ENCODE results near the gene PAQR4.

PAQR4 gene

GRCh38 chr16:2953706-2954627, 15.2 kb upstream of the PAQR4 start:
- H3K9me3 Mint-ChIP-seq, result no peaks in the 10 kb centered on the region
- no peaks in the 10 kb centered on the region for H3K27me3 Mint-ChIP-seq (ENCODE audit: low read depth)
- peaks cover 2% of the 10 kb centered on the region for H3K36me3 Mint-ChIP-seq (ENCODE audit: low read depth)
- no peak overlapping the region for H3K27ac Mint-ChIP-seq
- no peak overlapping the region for H3K4me3 Mint-ChIP-seq
- H3K4me1 Mint-ChIP-seq (ENCODE audit: low read depth), result no peaks in the 10 kb centered on the region

GRCh38 chr16:2954656-2955381, 14.3 kb upstream of the PAQR4 start:
- H3K36me3 Mint-ChIP-seq (ENCODE audit: low read depth), result no peaks in the 10 kb centered on the region
- H3K4me1 Mint-ChIP-seq (ENCODE audit: low read depth), result no peaks in the 10 kb centered on the region
- no peak overlapping the region for H3K27ac Mint-ChIP-seq
- no peak overlapping the region for H3K4me3 Mint-ChIP-seq
- H3K27me3 Mint-ChIP-seq (ENCODE audit: low read depth), result peaks cover under 1% of the 10 kb centered on the region
- no peaks in the 10 kb centered on the region for H3K9me3 Mint-ChIP-seq

- H3K36me3 Mint-ChIP-seq (ENCODE audit: low read depth), result no peaks in the 10 kb centered on the region
- no peak overlapping the region for H3K27ac Mint-ChIP-seq
- H3K4me3 Mint-ChIP-seq, result no peak overlapping the region
- H3K27me3 Mint-ChIP-seq (ENCODE audit: low read depth), result peaks cover 7% of the 10 kb centered on the region
- H3K4me1 Mint-ChIP-seq (ENCODE audit: low read depth), result no peaks in the 10 kb centered on the region
- H3K9me3 Mint-ChIP-seq, result no peaks in the 10 kb centered on the region
Measured at GRCh38 chr16:2955438-2955778, 13.7 kb upstream of the PAQR4 start.

GRCh38 chr16:2955779-2956578, 13.2 kb upstream of the PAQR4 start:
- Mint-ChIP-seq H3K9me3 (no peaks in the 10 kb centered on the region), H3K4me3 (no peak overlapping the region), H3K27me3 (ENCODE audit: low read depth) (peaks cover 7% of the 10 kb centered on the region), H3K36me3 (ENCODE audit: low read depth) (no peaks in the 10 kb centered on the region), H3K4me1 (ENCODE audit: low read depth) (no peaks in the 10 kb centered on the region), H3K27ac (no peak overlapping the region)

GRCh38 chr16:2956579-2956956, 12.6 kb upstream of the PAQR4 start:
- Mint-ChIP-seq H3K36me3 (ENCODE audit: low read depth) (no peaks in the 10 kb centered on the region), H3K27ac (no peak overlapping the region), H3K27me3 (ENCODE audit: low read depth) (peaks cover 8% of the 10 kb centered on the region), H3K9me3 (no peaks in the 10 kb centered on the region), H3K4me3 (no peak overlapping the region), H3K4me1 (ENCODE audit: low read depth) (no peaks in the 10 kb centered on the region)

- Mint-ChIP-seq H3K4me1 (ENCODE audit: low read depth) (peaks cover 2% of the 10 kb centered on the region), H3K4me3 (no peak overlapping the region), H3K36me3 (ENCODE audit: low read depth) (no peaks in the 10 kb centered on the region), H3K9me3 (no peaks in the 10 kb centered on the region), H3K27me3 (ENCODE audit: low read depth) (peaks cover 29% of the 10 kb centered on the region), H3K27ac (no peak overlapping the region)
Measured at GRCh38 chr16:2959206-2959605, 9.9 kb upstream of the PAQR4 start.

GRCh38 chr16:2960183-2961010, 8.8 kb upstream of the PAQR4 start:
- Mint-ChIP-seq H3K36me3 (ENCODE audit: low read depth) (no peaks in the 10 kb centered on the region), H3K27me3 (ENCODE audit: low read depth) (peaks cover 37% of the 10 kb centered on the region), H3K4me1 (ENCODE audit: low read depth) (peaks cover 4% of the 10 kb centered on the region), H3K4me3 (no peak overlapping the region), H3K27ac (no peak overlapping the region), H3K9me3 (no peaks in the 10 kb centered on the region)

GRCh38 chr16:2962334-2963073, 6.6 kb upstream of the PAQR4 start:
- H3K27ac Mint-ChIP-seq, result no peak overlapping the region
- H3K9me3 Mint-ChIP-seq, result no peaks in the 10 kb centered on the region
- no peak overlapping the region for H3K4me3 Mint-ChIP-seq
- peaks cover 45% of the 10 kb centered on the region for H3K27me3 Mint-ChIP-seq (ENCODE audit: low read depth)
- no peaks in the 10 kb centered on the region for H3K36me3 Mint-ChIP-seq (ENCODE audit: low read depth)
- peaks cover 4% of the 10 kb centered on the region for H3K4me1 Mint-ChIP-seq (ENCODE audit: low read depth)

GRCh38 chr16:2963074-2963722, 6.0 kb upstream of the PAQR4 start:
- Mint-ChIP-seq H3K9me3 (no peaks in the 10 kb centered on the region), H3K4me1 (ENCODE audit: low read depth) (peaks cover 6% of the 10 kb centered on the region), H3K27me3 (ENCODE audit: low read depth) (peaks cover 52% of the 10 kb centered on the region), H3K36me3 (ENCODE audit: low read depth) (no peaks in the 10 kb centered on the region), H3K4me3 (peak overlapping the region; percentile 21), H3K27ac (no peak overlapping the region)

- Mint-ChIP-seq H3K27me3 (ENCODE audit: low read depth) (peaks cover 57% of the 10 kb centered on the region), H3K27ac (no peak within 1 kb of the TSS), H3K36me3 (ENCODE audit: low read depth) (no peaks in the 10 kb centered on the region), H3K9me3 (no peaks in the 10 kb centered on the region), H3K4me3 (peak within 1 kb of the TSS; percentile 80), H3K4me1 (ENCODE audit: low read depth) (peaks cover 13% of the 10 kb centered on the region)
Measured at GRCh38 chr16:2963723-2964474, 5.2 kb upstream of the PAQR4 start, which contains the start of gene KREMEN2. TSS of gene KREMEN2 (plus strand) at chr16:2964275. CDS start at chr16:2964521, 246 bp downstream.

GRCh38 chr16:2964475-2965336, 4.4 kb upstream of the PAQR4 start:
- Mint-ChIP-seq H3K4me3 (peak overlapping the region; percentile 61), H3K4me1 (ENCODE audit: low read depth) (peaks cover 13% of the 10 kb centered on the region), H3K9me3 (no peaks in the 10 kb centered on the region), H3K36me3 (ENCODE audit: low read depth) (no peaks in the 10 kb centered on the region), H3K27ac (no peak overlapping the region), H3K27me3 (ENCODE audit: low read depth) (peaks cover 57% of the 10 kb centered on the region)

Data from T-helper 1 cell treated with Interleukin-12 subunit alpha and Interleukin-12 subunit beta and Interleukin-4 antibody, amounts not matched to agents 30 μg/mL and 1 μg/mL, for 36 hours (primary cell).